Measurements from ENCODE around the gene DLGAP1. TPM values are rescaled to one million over a fixed set of nuclear protein-coding genes. Genes with fewer than 3 reads are reported as not detected.

The DLGAP1 gene
- total RNA-seq, 1 experiment from 2014 or later, result 23.2 TPM

DNA sequence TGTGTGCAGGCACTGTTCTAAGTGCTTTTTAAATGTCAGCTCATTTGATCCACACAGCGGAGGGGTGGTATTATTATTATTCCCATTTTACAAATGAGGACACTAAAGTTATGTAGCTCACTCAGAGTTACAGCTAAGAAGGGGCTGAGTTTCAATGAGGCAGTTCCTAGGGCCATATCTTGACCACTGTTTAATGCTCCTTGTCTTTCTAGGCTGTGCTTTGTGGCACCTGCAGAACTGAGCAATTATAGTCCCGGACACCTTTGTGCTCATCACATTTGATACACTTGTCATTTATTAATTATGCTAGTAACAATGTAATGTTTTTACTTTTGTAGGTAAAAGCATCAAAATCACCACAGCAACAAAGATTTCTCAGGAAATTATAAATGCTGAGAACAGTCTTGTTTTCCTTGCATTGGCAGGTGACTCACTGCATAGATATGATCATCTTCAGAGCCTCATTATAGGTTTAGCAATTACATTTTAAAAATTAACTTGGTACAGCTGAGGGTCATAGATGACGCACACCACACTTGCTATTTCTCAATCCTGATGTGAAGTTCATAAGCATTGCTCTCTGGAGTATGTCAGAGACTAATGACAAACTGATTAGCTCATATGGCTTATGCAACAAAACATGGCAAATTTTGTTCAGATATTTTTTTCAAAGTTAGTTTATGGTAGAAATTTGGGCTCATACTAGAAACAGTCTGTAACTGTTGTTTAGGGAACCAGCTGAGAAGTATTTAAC, 638.3 kb downstream of the DLGAP1 start:
- H3K23me2 ChIP-seq (ENCODE audit: insufficient read length, low read depth, low read length, poor library complexity, severe bottlenecking), result no peaks in the 10 kb centered on the region
- H2BK5ac ChIP-seq (ENCODE audit: insufficient read length, low read length), result no peak overlapping the region
- no peak overlapping the region for H3K27ac ChIP-seq (ENCODE audit: insufficient read length, low read depth, low read length)
- no peak overlapping the region for H3K9ac ChIP-seq (ENCODE audit: extremely low read depth, insufficient read length, low read length)
- no peak overlapping the region for H3K23ac ChIP-seq (ENCODE audit: insufficient read length, low read depth, low read length)
- H3K27me3 ChIP-seq (ENCODE audit: insufficient read depth, low read length), result no peaks in the 10 kb centered on the region
- Mint-ChIP-seq H3K4me3 (no peak overlapping the region), H3K27me3 (ENCODE audit: low read depth) (no peaks in the 10 kb centered on the region), H3K4me1 (peaks cover 5 to 14% of the 10 kb centered on the region in 2 experiments), H3K9me3 (no peaks in the 10 kb centered on the region), H3K27ac (no peak overlapping the region), H3K36me3 (ENCODE audit: insufficient read depth in 1 of 3, low read depth in 3 of 3) (peaks cover 0 to 2% (median 2%) of the 10 kb centered on the region in 3 experiments; a peak in 3 of 7 replicates)
- no peak overlapping the region for H4K5ac ChIP-seq (ENCODE audit: insufficient read length, low read depth, low read length)
- no peak overlapping the region for H3K4ac ChIP-seq (ENCODE audit: low read depth, low read length)
- no peaks in the 10 kb centered on the region for H4K20me1 ChIP-seq (ENCODE audit: control insufficient read depth, insufficient read depth, insufficient read length)
- H2AK5ac ChIP-seq (ENCODE audit: insufficient read length, low read length), result no peak overlapping the region
- no peaks in the 10 kb centered on the region for H3K79me2 ChIP-seq (ENCODE audit: insufficient read depth, low read length)
- no peak overlapping the region for H3K18ac ChIP-seq (ENCODE audit: insufficient read length, low read depth, low read length)
- no CpG with 5 or more reads among the region's 3 CpGs for WGBS (ENCODE audit: extremely low coverage, insufficient read length, low lambda C conversion rate)
- H4K8ac ChIP-seq (replicated peaks; ENCODE audit: insufficient read length, low read depth, low read length), result no peak overlapping the region
- H3K4me2 ChIP-seq (ENCODE audit: insufficient read depth, insufficient read length, low read length), result no peak overlapping the region
- no peak overlapping the region for H2BK120ac ChIP-seq (ENCODE audit: low read depth, low read length, poor library complexity, severe bottlenecking)
- H3K56ac ChIP-seq (ENCODE audit: insufficient read length, low read depth, low read length), result no peak overlapping the region
- no peaks in the 10 kb centered on the region for H3K79me1 ChIP-seq (ENCODE audit: insufficient read depth, low read depth, low read length, poor library complexity, severe bottlenecking)
- H3K4me1 ChIP-seq (ENCODE audit: insufficient read depth, low read length), result no peaks in the 10 kb centered on the region
- H4K91ac ChIP-seq (ENCODE audit: insufficient read length, low read depth, low read length), result no peak overlapping the region
- no peak overlapping the region for H3T11ph ChIP-seq (ENCODE audit: low read length)
- TF ChIP-seq, protein P1, sequence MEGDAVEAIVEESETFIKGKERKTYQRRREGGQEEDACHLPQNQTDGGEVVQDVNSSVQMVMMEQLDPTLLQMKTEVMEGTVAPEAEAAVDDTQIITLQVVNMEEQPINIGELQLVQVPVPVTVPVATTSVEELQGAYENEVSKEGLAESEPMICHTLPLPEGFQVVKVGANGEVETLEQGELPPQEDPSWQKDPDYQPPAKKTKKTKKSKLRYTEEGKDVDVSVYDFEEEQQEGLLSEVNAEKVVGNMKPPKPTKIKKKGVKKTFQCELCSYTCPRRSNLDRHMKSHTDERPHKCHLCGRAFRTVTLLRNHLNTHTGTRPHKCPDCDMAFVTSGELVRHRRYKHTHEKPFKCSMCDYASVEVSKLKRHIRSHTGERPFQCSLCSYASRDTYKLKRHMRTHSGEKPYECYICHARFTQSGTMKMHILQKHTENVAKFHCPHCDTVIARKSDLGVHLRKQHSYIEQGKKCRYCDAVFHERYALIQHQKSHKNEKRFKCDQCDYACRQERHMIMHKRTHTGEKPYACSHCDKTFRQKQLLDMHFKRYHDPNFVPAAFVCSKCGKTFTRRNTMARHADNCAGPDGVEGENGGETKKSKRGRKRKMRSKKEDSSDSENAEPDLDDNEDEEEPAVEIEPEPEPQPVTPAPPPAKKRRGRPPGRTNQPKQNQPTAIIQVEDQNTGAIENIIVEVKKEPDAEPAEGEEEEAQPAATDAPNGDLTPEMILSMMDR (conservative IDR thresholded peaks at IDR 0.05), result no peak
- H2BK20ac ChIP-seq (ENCODE audit: low read depth, low read length, poor library complexity, severe bottlenecking), result no peak overlapping the region
- no peak overlapping the region for H3K14ac ChIP-seq (ENCODE audit: insufficient read depth, low read length)
- H2BK15ac ChIP-seq (ENCODE audit: low read depth, low read length), result no peak overlapping the region
- H2AFZ ChIP-seq (ENCODE audit: low read length), result no peak overlapping the region
- no peak overlapping the region for H2BK12ac ChIP-seq (ENCODE audit: insufficient read length, low read depth, low read length)
- DNase-seq, result no peak
- no peaks in the 10 kb centered on the region for H3K9me3 ChIP-seq (ENCODE audit: control insufficient read depth, low read depth, low read length)
